BE2C (cell line): ENCODE data around the gene BRICD5.
A peak's percentile ranks its signal among the peaks of the same experiment; 100 is the strongest.

Experiments
- DNase-seq: peaks from one replicate; pipeline ENCODE4 v3.0.0-alpha.2; 2020
- H3K27me3 ChIP-seq: fragments of 250-450 bp; sonication (Bioruptor Pico); 2 replicates; pipeline ENCODE4 v1.5.1; 2020; ENCODE audit warnings: mild to moderate bottlenecking
- H3K36me3 ChIP-seq: fragments of 250-450 bp; sonication (Bioruptor Pico); 2 replicates; pipeline ENCODE4 v1.5.1; 2020; ENCODE audit warnings: mild to moderate bottlenecking
- H3K4me1 ChIP-seq: fragments of 250-450 bp; sonication (Bioruptor Pico); 2 replicates; pipeline ENCODE4 v1.5.1; 2020
- H3K4me3 ChIP-seq: 2 replicates; pipeline ENCODE4 v1.5.1; 2011; ENCODE audit warnings: low read depth, low read length
- H3K9me3 ChIP-seq: fragments of 250-450 bp; sonication (Bioruptor Pico); 2 replicates; pipeline ENCODE4 v1.5.1; 2020
- TF ChIP-seq, protein P1 (sequence below): IDR thresholded peaks from 2 replicates; pipeline ENCODE4 v1.5.1; 2012; ENCODE audit warnings: mild to moderate bottlenecking, low read depth, low read length

BRICD5 gene

DNA sequence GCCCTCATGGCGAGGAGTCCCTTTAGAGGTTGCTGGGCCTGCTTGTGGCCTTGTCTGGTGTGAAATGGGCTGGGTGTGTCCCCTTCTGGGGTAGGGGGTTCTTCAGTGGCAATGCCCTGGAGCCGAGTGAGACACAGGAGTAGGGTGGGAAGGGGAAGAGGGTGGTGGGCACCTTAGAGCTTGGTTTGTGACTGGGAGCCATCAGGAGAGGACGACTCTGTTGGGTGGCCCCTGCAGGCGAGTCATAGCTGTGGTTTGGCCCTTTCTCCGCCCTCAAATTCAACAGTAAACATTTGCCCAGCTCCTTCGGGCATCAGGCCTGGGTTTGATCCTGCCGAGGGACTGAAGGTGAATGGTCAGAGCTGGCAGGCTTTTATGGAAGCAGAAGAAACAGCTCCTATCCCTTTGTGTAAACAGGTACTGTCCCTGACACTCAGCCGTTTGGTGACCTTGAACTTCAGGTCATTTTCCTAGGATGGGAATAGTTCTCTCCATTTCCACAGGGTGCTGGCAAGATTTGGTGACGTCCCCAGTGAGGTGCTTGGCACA, 15.7 kb upstream of the BRICD5 start:
- TF ChIP-seq, protein P1, sequence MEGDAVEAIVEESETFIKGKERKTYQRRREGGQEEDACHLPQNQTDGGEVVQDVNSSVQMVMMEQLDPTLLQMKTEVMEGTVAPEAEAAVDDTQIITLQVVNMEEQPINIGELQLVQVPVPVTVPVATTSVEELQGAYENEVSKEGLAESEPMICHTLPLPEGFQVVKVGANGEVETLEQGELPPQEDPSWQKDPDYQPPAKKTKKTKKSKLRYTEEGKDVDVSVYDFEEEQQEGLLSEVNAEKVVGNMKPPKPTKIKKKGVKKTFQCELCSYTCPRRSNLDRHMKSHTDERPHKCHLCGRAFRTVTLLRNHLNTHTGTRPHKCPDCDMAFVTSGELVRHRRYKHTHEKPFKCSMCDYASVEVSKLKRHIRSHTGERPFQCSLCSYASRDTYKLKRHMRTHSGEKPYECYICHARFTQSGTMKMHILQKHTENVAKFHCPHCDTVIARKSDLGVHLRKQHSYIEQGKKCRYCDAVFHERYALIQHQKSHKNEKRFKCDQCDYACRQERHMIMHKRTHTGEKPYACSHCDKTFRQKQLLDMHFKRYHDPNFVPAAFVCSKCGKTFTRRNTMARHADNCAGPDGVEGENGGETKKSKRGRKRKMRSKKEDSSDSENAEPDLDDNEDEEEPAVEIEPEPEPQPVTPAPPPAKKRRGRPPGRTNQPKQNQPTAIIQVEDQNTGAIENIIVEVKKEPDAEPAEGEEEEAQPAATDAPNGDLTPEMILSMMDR = no peak
- no peak for DNase-seq

DNA sequence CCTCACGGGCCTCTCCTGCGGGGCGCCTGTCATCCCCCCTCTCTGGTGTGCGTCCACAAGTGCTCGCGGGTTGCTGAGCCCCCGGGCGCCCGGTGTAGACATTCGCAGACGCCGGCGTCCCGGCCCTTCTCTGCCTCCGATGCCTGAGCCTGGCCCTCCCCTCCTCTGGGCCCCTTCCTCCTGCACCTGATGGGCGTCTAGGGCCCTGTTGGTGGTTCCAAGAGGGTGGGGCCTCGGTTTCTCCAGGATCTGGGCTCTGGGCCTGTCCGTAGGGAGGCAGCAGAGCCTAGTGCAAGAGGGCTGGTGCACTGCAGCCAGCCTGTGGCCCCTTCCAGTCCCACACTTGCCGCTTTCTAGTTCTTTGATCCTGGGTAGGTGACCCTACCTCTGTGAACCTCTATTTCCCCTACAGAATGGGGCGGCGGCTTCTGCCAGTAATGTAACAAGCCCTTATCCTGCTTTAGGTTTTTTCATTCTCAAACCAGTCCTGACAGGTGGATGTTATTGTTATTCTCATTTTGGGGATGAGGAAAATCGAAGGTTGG, 13.4 kb upstream of the BRICD5 start:
- DNase-seq = peak; percentile 59
- peaks cover 11% of the 10 kb centered on the region for H3K36me3 ChIP-seq
- H3K9me3 ChIP-seq = no peaks in the 10 kb centered on the region
- no peaks in the 10 kb centered on the region for H3K4me1 ChIP-seq
- no peaks in the 10 kb centered on the region for H3K27me3 ChIP-seq
- H3K4me3 ChIP-seq = peak overlapping the region; percentile 91
- TF ChIP-seq, protein P1 = peak; percentile 32; the same call in 1 of the 2 replicates

More for the DNA sequence above, 15.7 kb upstream of the BRICD5 start:
- Histone ChIP-seq H3K9me3 (no peaks in the 10 kb centered on the region), H3K27me3 (no peaks in the 10 kb centered on the region), H3K4me1 (no peaks in the 10 kb centered on the region), H3K4me3 (no peak overlapping the region), H3K36me3 (peaks cover 31% of the 10 kb centered on the region)

DNA sequence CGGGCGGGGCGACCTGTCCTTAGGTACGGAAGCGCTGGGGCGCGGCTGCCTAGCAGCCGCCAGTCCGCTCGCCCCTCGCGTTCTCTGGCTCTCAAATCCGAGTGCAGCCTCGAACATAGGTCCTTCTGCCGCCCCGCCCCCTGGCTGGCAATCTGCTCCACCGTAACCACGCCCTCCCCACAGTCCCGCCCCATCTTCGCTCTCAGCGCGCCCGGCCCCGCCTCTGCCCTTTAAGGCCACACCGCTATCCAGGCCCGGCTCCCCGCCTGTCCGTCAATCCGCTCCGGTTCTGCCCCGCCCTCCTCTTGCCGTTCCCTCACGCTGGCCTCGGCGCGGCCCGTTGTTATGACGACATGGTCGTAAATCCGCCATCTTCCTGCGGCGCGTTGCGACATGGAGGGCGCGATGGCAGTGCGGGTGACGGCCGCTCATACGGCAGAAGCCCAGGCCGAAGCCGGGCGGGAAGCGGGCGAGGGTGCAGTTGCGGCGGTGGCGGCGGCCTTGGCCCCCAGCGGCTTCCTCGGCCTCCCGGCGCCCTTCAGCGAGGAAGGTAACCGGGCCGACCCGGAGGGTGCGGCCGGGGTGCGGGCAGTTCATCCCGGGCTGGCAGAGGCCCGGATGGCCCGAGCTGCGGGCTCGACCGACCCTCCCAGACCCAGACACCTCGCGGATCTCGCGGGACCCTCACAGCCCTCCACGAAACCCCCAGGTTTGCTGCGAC, 12.7 kb upstream of the BRICD5 start, which contains the start of gene E4F1:
Gene E4F1, plus strand, starts transcription at position 371 of the 721 bp plus-strand sequence. Its CDS starts 23 bp downstream, at position 394.
- Histone ChIP-seq H3K4me1 (no peaks in the 10 kb centered on the region), H3K9me3 (no peaks in the 10 kb centered on the region), H3K27me3 (no peaks in the 10 kb centered on the region), H3K4me3 (peak within 1 kb of the TSS; percentile 91), H3K36me3 (peaks cover 5% of the 10 kb centered on the region)
- TF ChIP-seq, protein P1 = no peak
- peak; percentile 100 for DNase-seq

DNA sequence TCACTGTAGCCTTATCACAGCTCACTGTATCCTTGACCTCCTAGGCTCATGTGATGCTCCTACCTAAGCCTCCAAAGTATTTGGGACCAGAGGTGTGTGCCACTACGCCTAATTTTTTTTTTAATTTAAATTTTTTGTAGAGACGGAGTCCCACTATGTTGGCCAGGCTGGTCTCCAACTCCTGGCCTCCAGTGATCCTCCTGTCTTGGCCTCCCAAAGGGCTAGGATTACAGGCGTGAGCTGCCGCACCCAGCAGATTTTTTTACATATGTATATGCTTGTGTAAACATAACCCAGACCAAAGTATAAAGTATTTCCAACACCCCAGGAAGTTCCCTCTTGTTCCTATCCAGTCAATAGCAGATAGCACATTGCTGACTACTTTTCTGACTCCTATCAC, 5.7 kb upstream of the BRICD5 start:
- Histone ChIP-seq H3K4me1 (peaks cover 8% of the 10 kb centered on the region), H3K4me3 (no peak overlapping the region), H3K27me3 (no peaks in the 10 kb centered on the region), H3K36me3 (peaks cover 10% of the 10 kb centered on the region), H3K9me3 (no peaks in the 10 kb centered on the region)
- TF ChIP-seq, protein P1 = no peak
- DNase-seq = no peak

DNA sequence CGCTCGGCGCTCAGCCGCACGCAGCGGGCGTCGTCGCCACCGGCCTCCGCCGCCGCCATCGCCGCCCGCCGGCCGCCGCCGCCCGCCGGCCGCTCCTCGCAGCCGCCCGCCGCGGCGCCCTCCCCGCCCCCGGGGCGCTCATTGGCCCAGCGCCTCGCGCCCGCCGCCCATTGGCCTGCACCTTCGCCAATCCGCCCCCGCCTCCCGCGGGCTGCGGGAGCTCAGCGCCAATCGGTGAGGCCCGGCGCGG, 4.0 kb upstream of the BRICD5 start, which contains the start of gene PGP:
Gene PGP, minus strand, starts transcription at position 122 of the 250 bp plus-strand sequence. Its CDS starts 63 bp downstream, at position 59.
- TF ChIP-seq, protein P1 = no peak
- no peak for DNase-seq
- no peaks in the 10 kb centered on the region for H3K27me3 ChIP-seq

More for the DNA sequence above, 4.0 kb upstream of the BRICD5 start, which contains the start of gene PGP:
- no peaks in the 10 kb centered on the region for H3K9me3 ChIP-seq
- H3K36me3 ChIP-seq = peaks cover 16% of the 10 kb centered on the region
- peaks cover 12% of the 10 kb centered on the region for H3K4me1 ChIP-seq
- peak within 1 kb of the TSS; percentile 78 for H3K4me3 ChIP-seq
